OCI-LY1 (cell line): Measurements from ENCODE around the gene TMEM119.

Source experiments
- CTCF ChIP-seq: fragments of 200-600 bp; sonication (generic), shearing (Covaris generic); IDR thresholded peaks from 2 replicates; pipeline ENCODE4 v1.5.1; 2017; ENCODE audit warnings: mild to moderate bottlenecking, antibody characterized with exemption, low read length, moderate library complexity, mixed read lengths
- EZH2 ChIP-seq: fragments of 200-600 bp; sonication (generic), shearing (Covaris generic); IDR thresholded peaks from 2 replicates; pipeline ENCODE4 v1.8.0; 2017; ENCODE audit warnings: borderline replicate concordance, mixed run types, mild to moderate bottlenecking, antibody characterized with exemption, low read length, moderate library complexity, mixed read lengths

GRCh38 chr12:108572166-108572790 lies 25.6 kb downstream of the TMEM119 start:
- no peak for TF ChIP-seq CTCF
- no peak for TF ChIP-seq EZH2
